ENCODE measurements around the gene UFD1.
"Not testable (repeated sequence)": the region's sequence is repeated elsewhere in the genome, so short reads cannot be mapped to it uniquely, and the experiment has no call there.

The UFD1 gene

DNA sequence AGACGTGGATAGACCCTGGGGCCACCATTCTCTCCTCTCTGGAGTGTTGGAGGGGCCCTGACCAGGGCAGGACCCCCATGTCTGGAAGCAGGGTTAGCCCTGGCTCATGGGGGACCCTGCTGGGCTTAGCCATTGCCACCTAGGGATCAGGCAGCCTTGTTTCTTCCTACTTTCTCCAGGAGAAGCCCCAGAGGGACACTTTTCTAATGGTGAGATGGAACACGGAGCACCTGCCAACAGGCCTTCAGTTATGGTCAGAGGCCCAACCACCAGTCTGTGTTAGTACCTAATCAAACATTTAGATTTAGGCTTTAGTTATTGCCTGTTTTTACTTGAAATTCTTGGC, 29.6 kb downstream of the UFD1 start:
- DNase-seq (ENCODE audit: low read depth in 2 of 2): no peak

DNA sequence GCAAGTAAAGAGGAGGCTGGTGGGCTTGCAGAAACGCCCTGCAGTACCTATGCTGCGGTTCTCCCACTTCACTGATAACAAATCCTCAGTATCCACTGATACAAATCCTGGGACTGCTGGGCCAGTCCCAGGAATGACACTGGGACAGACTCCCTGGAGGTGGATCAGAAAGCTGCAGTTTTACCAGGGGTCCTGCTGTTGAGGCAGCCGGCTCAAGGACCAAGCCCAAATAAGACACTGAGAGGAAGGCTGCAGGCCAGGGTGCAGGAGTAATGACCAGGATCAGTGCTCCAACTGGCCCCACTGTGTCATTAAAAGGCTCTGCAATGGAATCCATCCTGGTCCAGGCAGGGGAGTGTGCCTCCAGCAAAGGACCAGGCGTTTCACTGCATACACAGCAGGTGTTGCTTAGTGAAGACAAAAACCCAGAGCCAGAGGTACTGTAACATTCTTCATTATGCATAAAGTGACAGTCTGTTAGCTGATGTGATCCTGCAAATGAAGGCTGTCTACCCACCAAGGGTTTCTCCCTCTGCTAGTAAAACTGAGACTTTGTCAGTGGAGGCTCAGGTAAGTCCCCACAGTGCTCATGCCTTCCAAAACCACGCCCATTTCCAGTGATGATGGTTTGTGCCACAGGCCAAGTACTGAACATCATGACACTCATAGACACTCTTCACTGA, 30.1 kb downstream of the UFD1 start:
- no peak for DNase-seq (ENCODE audit: low read depth in 2 of 2)

DNA sequence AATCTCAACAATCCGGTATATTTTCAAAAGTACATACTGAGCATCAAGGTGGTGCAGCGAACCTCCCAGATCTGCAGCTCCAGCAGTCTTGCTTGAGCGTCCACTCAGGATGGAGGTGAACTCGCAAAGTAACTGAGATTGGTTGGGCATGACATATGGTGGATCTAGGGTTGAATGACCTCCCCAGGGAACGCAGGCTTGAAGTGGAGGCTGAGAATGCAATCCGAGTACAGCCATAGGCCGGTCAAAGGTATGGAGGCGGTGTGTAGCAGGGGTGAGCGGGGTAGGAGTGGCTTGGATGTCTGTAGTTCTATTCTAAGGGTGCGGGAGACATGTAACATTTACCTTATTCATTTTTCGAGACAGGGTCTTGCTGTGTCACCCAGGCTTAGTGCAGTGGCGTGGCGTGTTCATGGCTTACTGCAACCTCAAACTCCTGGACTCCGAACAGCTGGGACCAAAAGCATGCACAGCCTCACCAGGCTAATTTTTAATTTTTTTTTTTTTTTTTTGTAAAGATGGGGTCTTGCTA, 30.9 kb downstream of the UFD1 start:
- peak in 1 of 2 experiments; percentile 15 for DNase-seq (ENCODE audit: low read depth in 2 of 2)

DNA sequence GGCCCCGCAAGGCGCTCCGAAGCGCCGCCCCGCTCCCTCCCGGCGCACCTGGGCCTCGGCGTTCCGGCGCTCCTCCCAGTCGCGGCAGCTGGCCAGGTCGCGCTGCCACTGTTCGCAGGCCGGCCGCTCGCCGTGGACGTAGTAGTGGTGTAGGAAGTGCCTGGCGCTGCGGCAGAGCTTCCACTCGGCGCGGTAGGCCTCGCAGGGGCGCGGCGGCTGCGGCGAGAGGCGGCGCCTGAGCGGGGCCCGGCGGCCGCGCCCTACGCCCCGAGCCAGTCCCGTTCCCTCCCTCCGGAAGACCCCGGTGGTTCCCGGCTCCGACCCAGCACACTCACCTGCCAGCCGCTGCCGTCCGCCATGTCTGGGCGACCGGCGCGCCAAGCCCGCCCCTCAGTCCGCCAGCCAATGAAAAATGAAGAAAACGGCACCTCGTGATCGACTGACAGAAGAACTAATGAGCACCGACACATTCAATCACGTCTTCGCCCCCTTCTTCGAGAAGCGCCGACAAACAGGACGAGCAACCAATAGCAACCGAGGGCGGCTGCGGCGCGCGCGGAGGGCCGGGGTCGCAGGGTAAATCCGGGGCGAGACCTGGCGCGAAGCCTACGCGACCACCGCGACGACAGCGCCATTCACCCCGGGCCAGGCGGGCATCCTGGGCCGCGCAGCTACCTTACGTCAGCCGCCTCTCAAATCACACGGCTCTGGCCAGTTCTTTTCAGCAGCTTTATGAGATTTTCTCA, 31.5 kb downstream of the UFD1 start, which contains the start of gene C22orf39:
TSS of gene C22orf39 (minus strand) at position 382 of the 746 bp plus-strand sequence. CDS start at position 359, 23 bp downstream.
- peak; percentile 74 to 75 for DNase-seq (ENCODE audit: low read depth in 2 of 2)

DNA sequence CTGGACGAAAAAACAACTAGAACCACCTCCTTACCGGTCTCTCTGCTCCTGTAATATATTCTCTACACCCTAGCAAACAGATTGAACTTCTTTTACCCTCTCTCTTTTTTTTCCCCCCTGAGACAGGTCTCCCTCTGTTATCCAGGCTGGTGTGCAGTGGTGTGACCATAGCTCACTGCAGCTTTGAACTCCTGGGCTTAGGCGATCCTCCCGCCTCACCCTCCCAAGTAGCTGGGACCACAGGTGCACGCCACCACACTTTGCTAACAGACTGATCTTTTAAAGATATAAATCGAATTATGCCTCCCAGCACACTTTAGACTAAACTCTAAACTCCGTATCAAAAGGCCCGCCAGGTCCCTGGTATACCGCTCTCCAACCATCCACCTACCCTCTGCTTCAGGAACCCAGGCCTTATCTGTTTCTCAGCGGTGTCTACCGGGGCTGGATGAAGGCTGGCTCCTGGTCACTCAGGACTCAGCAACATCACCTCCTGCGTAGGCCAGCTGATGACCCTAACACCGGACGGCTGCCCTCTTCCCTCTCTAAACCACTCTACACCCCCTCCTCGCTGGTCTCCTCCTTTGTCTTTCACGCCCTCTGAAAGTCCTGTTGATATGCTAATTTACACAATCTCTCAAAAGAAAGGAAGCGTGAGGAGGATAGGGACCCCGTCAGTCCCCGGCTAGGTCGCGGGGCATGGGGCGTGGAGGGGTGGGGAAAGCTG, 32.2 kb downstream of the UFD1 start:
- no peak for DNase-seq (ENCODE audit: low read depth in 2 of 2)

DNA sequence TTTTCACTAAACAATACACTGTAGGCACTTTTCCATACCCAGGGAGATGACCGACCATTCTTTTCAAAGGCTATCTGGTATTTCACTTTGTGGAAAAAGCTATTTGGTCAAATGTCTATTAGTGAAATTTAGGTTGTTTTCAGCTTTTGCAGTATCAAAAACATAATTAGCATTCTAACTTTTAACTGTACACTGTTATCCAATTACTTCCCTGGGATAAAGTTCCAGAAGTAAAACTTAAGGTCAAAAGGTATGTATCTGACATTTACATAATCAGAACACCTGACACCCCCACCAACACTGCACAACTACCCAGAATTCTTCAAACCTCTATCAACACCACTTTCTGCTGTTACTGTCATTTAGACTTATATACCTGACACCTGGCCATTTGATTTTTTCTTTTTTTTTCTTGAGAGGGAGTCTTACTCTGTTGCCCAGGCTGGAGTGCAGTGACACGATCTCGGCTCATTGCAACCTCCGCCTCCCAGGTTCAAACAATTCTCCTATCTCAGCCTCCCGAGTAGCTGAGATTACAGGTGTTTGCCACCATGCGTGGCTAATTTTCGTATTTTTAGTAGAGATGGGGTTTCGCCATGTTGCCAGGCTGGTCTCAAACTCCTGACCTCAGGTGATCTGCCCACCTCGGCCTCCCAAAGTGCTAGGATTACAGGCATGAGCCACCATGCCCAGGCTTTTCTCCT, 33.6 kb downstream of the UFD1 start:
- not testable (repeated sequence) for DNase-seq (ENCODE audit: low read depth in 2 of 2)

DNA sequence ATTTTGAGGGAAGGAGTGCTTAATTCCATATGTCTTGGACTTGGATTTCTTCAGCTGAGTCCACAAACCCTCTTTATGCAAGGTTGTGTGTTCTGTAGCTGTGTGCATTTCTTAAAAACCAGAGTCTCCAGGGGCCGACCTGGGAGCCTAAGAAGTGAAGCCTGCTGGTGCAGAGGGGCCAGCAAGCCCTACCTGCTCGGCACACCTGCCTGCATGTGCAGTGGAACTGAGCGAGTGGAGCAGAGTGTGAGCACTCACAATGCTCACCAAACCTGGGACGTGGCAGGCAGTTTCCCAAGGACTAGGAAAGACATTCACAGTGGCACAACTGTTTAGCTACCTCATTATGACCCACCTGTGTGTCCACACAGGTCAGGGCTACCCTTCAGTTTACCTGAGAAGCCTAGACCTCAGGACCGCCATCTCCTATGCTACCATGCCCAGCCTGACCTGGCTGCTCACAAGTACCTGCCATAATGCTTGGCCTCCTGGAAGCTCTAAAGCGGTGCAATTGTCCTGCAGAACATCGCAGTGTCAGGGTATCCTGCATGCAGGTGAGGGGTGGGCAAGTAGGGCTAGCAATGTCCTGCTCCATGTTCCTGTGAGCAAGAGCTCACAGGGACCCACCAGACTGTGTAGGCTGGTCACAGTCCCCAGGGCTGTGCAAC, 35.3 kb downstream of the UFD1 start:
- DNase-seq (ENCODE audit: low read depth in 2 of 2): no peak

DNA sequence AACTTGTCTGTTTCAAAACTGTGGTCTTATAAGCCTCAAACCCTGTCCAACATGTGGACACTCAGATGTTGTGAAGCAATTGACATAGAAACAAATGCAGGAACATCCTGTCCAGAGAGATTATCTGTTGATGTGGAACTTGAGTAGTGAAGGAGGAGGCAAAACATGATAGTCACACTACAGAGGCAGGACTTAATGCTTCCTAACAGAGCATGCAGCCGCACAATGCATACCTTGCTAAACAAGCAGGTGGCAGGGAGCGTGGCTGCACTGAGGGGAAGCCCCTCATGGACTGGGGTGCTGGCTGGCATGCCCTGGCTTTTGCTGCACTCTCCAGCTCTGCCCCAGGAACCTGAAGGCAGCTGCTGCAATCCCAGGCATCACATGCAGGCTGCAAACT, 36.8 kb downstream of the UFD1 start:
- DNase-seq (ENCODE audit: low read depth in 2 of 2): no peak

DNA sequence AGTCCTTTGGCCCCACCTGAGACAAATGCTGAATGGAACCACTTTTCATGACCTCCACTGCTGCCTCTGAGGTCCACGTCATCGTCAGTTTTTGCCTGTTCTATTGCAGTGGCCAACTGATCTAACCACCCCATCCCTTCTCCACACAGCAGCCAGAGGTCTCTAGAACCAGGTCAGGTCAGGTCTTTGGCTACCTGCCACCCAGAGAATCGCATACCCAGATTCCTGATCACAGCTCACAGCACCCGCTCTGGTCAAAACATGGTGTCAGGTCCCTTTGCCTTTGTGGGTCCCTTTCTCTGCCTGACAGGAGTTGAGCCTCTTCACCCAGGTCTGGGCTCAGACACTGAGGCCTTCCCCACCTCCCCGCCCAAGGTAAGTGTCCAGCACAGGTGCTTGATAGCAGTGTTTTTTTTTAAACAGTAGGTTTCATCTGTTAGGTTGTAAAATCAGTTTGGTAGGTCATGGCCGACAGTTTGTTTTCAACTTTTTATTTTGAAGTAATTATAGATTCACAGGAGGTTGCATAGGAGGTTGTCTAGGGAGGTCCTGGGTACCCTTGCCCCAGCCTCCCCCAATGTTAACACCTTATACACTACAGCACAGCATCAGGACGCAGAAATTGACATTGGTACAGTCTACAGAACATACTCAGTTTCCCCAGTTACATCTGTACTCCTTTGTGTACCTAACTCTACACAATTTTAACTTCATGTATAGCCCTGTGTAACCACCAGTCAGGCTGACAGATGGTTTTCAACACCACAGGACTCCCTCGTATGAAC, 38.4 kb downstream of the UFD1 start:
- DNase-seq (ENCODE audit: low read depth in 2 of 2): no peak

DNA sequence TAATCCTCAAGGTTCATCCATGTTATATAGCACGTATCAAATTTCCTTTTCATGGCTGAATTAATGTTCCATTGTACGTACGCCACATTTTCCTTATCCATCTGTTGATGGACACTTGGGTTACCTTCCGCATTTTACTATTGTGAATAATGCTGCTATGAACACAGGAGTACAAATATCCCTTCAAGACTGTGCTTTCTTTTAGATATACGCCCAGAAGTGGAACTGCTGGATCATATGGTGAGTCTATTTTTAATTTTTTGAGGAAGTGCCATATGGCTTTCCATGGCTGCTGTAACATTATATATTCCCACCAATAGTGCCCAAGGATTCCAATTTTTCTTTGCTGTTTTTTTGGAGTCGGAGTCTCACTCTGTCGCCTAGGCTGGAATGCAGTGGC, 40.7 kb downstream of the UFD1 start:
- DNase-seq (ENCODE audit: low read depth in 2 of 2): no peak

DNA sequence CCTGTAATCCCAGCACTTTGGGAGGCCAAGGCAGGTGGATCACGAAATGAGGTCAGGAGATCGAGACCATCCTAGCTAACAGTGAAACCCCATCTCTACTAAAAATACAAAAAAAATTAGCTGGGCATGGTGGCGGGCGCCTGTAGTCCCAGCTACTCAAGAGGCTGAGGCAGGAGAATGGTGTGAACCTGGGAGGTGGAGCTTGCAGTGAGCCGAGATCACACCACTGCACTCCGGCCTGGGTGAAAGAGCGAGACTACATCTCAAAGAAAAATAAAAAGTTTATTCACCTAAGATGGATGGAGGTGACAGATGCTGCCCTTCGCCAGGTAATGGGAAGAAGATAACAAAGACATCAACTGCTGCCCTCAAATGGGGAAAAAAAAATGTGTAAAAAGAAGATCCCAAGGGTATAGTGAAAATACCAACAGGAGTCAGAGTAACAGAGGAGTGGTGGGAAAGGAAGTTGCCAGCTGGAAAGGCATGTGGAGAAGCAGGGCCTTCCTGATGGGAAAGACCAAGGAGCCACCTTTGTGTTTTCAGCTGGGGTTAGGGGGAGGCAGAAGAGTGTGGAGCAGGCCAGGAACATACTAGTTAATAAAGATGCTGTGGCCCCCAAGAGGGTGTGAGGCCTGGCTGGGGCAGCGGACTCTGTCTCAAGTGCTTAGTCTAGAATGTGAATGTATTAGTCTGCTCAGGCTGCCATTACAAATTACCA, 42.4 kb downstream of the UFD1 start:
- not testable (repeated sequence) for DNase-seq (ENCODE audit: low read depth in 2 of 2)

DNA sequence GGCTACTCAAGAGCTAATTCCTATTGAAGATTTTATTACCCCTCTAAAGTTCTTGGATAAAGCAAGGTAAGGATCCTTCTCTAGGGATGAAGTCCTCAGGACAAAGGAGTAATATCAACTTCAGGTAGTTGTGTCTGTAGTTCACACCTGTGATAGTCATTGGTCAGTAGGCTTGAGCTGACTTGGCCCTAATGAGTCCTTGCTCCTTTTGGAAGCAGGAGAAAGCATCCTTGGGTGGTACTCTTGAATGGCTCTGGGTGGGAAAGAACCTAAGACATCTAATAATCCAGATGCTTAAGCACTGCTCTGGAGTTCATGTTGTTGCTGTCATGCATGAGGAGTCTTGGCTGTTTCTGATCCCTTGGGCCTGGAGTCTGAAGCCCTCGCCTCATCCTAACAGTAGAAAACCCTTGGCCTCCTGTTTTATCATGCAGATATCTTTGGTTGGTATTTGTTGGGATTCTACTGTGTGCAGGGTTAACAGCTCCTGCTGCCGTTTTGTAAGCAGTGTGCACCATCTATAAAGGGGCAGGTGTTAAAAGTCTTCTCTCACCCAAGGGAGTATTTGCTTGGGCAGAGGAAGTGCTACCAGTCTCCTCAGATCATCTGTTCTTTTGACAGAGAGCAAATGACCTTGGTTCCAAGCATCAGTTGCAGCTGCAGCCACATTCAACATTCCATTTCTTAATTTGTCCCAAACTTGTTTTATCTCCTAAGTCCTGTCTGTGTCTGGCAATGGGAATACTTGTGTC, 44.0 kb downstream of the UFD1 start:
- no peak for DNase-seq (ENCODE audit: low read depth in 2 of 2)

DNA sequence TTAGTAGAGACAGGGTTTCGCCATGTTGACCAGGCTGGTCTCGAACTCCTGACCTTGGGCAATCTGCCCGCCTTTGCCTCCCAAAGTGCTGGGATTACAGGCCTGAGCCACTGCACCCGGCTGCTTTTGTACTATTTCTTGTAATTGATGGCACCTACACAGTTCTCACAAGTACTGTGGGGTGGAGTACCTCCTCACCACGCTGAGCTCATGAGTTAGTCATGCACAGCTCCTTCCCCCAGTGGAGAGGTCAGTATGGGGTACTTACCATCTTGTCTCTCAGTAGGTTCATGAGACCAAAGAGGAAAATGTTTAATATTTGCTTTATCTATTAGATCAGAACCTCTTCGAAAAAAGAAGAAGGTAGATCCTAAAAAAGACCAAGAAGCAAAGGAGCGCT, 44.6 kb downstream of the UFD1 start:
- DNase-seq (ENCODE audit: low read depth in 2 of 2): no peak

DNA sequence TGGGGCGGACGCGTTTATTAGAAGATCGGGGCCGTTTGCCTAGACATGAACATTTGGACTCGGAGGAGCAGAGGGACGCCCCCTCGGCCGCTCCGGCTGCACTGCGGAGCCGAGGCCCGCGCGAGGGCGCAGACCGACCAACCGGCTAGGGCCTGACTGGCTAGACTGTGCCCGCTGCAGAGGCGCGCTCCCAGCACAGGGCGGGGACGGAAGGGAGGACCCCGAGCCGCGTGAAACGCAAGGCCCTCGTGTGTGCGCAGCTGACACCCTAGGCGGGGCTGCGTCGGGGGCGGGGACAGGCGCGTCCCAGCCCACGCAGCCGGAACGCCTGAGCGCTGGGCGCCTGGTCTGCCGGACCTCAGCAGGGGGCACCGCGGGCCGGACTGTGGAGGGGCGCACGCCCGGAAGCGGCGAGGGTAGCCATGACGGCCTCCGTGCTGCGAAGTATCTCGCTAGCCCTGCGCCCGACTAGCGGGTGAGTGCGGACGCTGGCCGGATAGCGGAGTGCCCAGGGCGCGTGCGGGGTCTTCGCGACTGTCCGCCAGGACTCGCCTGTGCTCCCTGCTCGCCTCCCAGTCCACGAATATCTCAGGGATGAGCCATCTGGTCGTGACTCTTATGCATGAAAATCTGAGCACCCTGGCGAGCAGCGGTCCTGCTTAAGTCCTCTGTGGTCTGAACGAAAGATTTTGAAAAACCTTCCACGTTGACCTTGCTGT, 46.7 kb downstream of the UFD1 start, which contains the start of gene MRPL40:
TSS of gene MRPL40 (plus strand) at position 413 of the 719 bp plus-strand sequence. CDS start at position 423, 10 bp downstream.
- DNase-seq (ENCODE audit: low read depth in 2 of 2): peak; percentile 79

DNA sequence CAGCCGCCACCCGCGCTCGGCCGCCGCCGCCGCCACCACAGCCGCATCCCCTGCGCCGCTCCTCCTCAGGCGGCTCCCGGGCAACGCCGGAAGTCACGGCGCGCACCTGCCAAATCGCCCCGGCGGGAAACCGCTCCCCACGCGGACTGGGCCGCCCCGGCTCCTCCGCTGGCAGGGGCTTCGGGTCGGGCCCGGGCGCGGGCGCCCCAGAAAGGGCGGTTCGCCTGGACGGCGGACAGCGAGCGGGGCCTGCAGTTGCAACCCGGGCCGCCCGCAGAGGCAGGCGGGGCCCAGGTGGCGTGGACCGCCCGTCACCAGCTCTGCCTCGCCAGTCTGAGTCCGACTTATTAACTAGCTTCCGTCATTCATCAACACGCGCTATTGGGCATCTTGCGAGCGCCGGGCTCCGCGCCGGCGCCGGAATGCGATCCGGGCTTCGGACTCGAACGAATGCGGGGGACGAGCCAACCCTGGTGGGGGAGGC, 47.3 kb downstream of the UFD1 start, which contains the start of gene HIRA:
TSS of gene HIRA (minus strand) at position 85 of the 484 bp plus-strand sequence. CDS start 257 bp downstream, outside the sequence.
- DNase-seq (ENCODE audit: low read depth in 2 of 2): peak; percentile 37 to 40

DNA sequence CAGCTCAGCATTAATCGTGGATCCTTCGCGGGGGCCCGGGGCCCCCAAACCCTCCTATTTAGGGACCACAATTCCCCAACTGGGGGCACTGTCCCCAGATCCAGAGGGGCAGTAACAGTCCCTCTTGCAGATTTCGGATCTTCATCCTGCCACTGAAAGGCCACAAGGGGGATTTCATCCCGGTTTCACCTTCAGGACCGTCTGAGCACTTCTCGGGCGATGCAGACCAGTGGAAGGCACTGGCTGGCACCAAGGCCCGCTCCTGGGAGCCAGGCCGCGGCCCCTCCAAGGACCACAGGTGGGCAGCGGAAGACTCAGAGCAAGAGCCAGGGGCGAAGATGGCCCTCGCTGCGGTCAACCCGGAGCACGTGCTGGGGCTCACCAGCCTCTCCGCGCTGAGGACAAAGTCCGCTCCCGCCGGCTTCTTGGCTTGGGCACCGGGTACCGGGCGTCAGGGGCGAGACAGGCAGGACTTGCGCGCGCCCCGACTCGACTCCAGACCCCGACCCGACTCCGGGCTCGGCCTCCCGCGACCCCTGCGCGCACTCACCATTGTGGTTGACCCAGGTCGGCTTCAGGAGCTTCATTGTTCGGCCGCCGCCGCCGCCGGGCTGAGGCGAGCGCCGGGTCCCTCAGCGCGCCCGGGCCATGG, 48.0 kb downstream of the UFD1 start:
- DNase-seq (ENCODE audit: low read depth in 2 of 2): no peak
